TTC549 (cell line): Measurements from ENCODE around the gene APOBEC2.

Source experiments
- FAIRE-seq: peaks from 2 replicates; lab custom pipeline; 2012; peaks lifted over from hg19 to GRCh38; lab: Jason Lieb, UNC

The APOBEC2 gene

DNA sequence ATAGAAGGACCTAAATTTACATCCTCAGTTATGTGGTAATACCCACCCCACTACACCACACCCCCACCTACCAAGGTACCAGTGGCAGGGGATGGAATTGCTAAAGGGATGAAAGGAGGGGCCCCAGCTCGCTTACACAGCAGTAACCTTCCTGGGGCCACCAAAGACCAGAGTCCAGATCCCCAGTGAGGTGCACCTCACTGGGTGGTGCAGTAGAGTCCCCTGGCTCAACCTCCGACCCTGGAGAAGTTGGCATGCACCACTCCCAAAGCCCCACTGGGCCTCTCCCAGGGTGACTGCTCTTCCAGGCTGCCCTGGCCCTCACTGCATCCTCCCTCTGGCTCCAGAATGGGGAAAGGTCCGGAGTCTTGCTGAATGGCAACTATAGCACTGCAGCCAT is 14.8 kb upstream of the APOBEC2 start:
- FAIRE-seq: no peak

DNA sequence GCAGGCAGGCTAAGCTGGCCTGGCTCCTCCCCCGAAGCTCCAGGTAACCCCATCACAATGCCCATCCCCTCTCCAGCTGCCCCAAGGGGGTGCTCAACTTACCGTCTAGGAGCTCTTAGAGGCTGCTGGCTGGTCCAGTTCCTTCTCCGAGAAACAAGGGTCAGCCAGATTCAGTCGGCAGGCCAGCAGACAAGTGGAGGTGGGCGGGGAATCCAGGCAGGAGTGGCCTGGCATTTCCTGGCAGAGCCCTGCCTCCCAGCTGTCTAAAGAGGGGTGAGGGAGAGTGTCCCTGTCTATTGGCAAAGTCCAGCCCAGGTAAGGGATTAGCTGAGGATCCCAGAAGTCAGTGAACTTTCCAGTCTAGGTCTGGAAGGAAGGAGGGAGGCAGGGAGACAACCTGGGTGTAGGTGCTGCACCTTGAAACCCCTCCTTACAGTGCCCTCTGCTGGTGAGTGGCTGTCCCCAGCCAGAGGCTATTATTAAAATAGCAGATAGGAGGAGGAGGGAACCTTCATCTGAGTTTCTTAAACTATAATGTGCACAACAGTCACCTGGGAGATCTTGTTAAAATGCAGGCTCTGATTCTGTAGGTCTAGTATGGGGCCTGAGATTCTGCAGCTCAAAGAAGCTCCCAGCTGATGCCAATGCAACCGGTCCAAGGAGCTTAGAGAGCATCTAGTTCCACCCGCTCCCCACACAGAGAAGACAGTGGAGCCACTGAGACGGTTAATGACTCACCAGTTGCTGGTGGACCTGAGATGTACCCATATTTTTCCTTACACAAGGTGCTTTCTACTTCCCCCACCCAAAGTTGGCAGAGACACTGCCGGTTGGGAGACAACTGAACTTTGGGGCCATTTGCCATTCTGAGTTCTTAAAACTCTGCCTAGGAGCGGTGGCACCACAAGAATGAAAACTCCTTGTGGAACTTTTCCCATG is 13.7 kb upstream of the APOBEC2 start, which contains the start of gene UNC5CL:
UNC5CL (minus strand) TSS at position 162 of the 939 bp plus-strand sequence. CDS start 4,147 bp downstream, outside the sequence.
- no peak for FAIRE-seq

GRCh38 chr6:41040101-41040939 is 12.7 kb upstream of the APOBEC2 start:
- no peak for FAIRE-seq

DNA sequence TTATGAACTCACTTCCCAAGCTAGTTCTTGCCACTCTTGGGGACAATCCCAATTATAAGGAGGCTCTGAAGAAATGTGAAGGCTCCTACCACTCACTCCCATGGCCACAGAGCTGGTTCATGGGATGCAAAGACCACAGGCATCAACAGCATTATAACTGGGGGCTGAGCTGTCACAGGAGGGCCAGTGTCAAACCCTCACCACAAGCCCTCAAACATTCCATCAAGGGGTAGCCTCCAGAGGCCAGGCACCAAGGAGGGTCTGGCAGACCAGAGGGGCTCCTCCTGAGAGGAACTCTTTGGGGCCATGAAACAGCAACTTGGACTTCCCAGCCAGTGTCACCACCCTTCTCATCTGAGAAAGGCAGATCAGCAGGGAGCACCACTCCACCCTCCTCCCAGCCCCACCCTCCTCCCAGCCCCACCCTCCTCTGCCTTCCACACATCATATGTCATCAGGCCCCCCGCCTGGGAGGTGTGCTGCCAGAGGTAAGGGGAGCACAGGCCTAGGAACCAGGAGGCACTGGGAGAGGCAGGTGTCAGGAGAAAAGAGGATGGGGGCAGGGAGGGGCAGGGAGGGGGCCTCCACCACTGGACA is 12.0 kb upstream of the APOBEC2 start:
- FAIRE-seq: no peak

DNA sequence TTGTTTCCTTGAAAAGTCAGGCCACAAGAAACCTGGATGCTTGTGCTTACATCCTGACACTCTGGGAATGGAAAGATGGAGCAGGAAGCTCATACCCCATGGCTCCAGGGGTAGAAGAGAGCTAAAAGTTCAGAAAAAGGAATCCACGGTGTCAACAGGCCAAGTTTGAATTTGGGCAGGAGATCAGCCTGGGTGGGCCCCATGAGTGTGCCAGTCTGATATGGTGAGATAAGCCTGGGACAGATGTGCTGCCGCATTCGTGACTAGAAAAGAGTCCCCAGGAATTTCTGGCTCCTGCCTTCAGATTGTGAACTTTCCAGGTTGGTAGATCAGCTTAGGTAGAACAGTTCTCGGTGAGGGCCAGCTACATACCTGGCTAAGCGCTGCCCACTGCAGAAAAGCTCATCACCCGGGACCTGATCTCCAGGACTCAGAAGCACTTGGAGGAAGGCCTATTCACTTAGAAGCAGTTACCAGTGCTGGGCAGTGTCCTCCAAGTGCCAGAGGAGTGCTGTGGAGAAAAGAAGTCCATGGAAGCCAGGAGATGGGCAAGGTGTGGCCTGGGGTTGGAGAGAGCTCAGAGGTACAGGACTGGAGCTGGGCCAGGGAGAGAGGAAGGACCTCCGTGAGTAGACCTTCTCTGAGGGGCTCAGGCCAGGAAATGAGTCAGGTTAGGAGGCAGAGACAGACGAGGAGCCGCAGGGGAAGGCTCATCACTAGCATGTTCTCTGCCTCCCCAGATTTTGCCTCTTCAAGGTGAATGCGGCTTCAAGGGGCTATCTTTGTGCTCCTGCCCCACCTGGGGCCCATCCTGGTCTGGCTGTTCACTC is 10.6 kb upstream of the APOBEC2 start, which contains the start of gene TSPO2:
TSPO2 (plus strand) TSS at position 242 of the 830 bp plus-strand sequence; CDS start at position 761, 519 bp downstream.
- FAIRE-seq: no peak

DNA sequence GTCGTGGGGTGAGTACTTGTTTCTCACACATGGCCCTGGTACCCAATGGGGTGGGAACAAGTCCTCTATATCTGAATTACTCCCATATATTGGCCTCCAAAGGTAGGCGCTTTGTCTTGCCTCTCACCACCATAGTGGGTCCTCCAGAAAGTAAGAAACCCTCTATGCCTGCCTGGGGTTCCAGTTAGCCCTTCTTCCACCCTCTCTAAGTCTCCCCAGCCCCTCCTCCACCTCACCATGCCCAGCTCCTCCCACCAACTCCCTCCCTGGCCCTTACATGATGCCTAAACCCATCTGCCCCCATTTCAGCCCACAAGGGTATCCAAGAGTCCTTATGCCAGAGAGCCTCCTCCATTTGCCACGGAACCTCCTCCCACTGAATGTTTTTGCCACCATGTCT is 9.9 kb upstream of the APOBEC2 start:
- FAIRE-seq: no peak

DNA sequence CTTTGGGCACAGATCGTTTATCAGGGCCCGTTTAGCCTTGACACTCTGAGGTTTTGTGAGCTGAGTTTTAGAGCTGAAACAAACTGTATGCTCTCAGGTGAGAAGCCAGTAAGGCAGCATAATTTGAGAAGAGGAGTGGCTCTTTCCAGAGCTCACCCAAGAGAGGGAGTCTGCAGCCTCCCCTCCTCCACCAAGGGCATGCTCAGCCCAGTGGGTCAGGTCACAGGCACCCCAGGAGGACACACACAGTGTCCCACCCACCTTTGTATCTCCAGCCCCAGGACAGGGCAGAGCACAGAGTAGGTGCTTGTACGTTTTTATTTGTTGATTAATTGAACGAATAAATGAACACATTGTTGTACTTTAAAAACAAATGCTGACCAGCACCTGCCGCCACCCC is 7.3 kb upstream of the APOBEC2 start:
- no peak for FAIRE-seq

DNA sequence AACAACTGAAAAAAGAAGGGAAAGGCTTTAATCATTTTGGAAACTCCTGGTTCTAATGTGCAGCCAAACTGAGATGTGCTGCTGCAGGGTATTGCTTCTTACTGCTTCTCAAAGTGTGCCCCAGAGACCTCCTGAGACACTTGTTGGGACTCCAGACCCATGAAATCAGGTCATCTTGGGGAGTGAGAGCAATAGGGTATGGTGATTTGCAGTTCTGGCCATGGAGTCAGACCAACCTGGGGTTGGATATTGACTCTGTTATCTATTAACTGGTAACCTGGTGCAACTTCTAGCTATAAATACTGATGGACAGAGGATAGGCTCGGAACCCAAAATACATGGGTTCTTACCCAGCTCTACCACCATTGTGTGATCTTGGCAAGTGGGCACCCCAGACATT is 6.9 kb upstream of the APOBEC2 start:
- no peak for FAIRE-seq

- no peak for FAIRE-seq
Measured at GRCh38 chr6:41047306-41047705, 5.7 kb upstream of the APOBEC2 start.

GRCh38 chr6:41047745-41048732 is 5.0 kb upstream of the APOBEC2 start:
- FAIRE-seq: no peak

GRCh38 chr6:41049521-41049920 is 3.5 kb upstream of the APOBEC2 start:
- FAIRE-seq: no peak

GRCh38 chr6:41049955-41050354 is 3.0 kb upstream of the APOBEC2 start:
- FAIRE-seq: no peak

- no peak for FAIRE-seq
Measured at GRCh38 chr6:41050536-41050935, 2.5 kb upstream of the APOBEC2 start.

DNA sequence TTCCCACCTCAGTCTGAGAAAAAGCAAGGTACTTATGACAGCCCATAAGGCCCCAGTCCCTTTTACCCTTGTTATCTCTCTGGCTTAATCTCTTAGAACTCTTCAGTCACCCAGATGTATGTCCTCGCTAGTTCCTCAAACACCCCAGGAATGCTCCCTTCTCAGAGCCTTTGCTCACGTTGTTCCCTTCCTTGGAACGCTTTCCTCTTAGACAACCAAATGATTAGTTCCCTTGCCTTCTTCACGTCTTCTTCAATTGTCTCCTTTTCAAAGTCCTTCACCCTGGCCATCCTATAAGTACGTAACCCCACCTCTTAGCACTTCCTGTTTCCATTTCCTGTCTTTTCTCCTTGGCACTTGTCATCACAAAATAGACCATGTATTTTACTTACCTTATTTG is 1.1 kb upstream of the APOBEC2 start:
- FAIRE-seq: no peak

GRCh38 chr6:41054511-41054910 is 1.5 kb downstream of the APOBEC2 start:
- no peak for FAIRE-seq

GRCh38 chr6:41055149-41055548 is 2.1 kb downstream of the APOBEC2 start:
- FAIRE-seq: no peak

GRCh38 chr6:41056768-41057490 is 3.9 kb downstream of the APOBEC2 start:
- FAIRE-seq: no peak

GRCh38 chr6:41058783-41059181 is 5.8 kb downstream of the APOBEC2 start:
- no peak for FAIRE-seq

DNA sequence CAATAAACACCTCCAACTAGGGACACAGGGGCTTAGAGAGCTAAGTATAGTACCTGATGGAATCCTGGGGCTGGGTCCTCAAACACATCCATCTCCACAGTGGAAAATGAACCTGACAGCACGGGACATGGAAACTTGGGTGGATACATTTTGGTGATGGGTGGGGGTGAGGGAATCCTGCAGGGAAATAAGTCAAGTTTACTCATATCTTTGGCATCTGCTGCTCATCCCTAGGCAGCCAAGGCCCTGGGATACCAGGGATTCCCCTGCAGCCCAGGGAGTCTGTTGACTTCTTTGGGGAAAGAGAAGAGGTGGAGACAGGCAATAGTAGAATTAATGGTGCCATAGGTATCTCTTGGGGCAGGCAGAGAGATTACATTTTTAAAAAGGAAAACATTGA is 6.6 kb downstream of the APOBEC2 start:
- no peak for FAIRE-seq
